SKM-1 (cell line): ENCODE measurements around the gene EFNA1.
A peak's percentile ranks its signal among the peaks of the same experiment; 100 is the strongest.

Experiments used
- DNase-seq: peaks from one replicate; lab custom pipeline; 2025; ENCODE audit not compliant: unreplicated experiment; lab: John Stamatoyannopoulos, UW

Gene EFNA1

GRCh38 chr1:155124503-155125463, 2.9 kb upstream of the EFNA1 start:
- DNase-seq, result no peak

- no peak for DNase-seq
Observed at GRCh38 chr1:155125511-155125945, 2.1 kb upstream of the EFNA1 start.

- no peak for DNase-seq
Observed at GRCh38 chr1:155125946-155126555, 1.6 kb upstream of the EFNA1 start.

- no peak for DNase-seq
Observed at GRCh38 chr1:155126556-155127104, 1.0 kb upstream of the EFNA1 start.

- DNase-seq, result no peak
Observed at GRCh38 chr1:155127967-155128754, 485 bp downstream of the EFNA1 start.

- no peak for DNase-seq
Observed at GRCh38 chr1:155128755-155129473, 1.2 kb downstream of the EFNA1 start.

GRCh38 chr1:155130272-155131006, 2.8 kb downstream of the EFNA1 start:
- DNase-seq, result no peak

GRCh38 chr1:155131285-155131684, 3.6 kb downstream of the EFNA1 start:
- no peak for DNase-seq

GRCh38 chr1:155131856-155132255, 4.2 kb downstream of the EFNA1 start:
- DNase-seq, result no peak

GRCh38 chr1:155133799-155134281, 6.2 kb downstream of the EFNA1 start:
- DNase-seq, result no peak

GRCh38 chr1:155134322-155134721, 6.6 kb downstream of the EFNA1 start:
- no peak for DNase-seq

- peak; percentile 32 for DNase-seq
Observed at GRCh38 chr1:155134880-155135414, 7.3 kb downstream of the EFNA1 start.

GRCh38 chr1:155135415-155136028, 7.8 kb downstream of the EFNA1 start, which contains the start of gene SLC50A1:
Gene SLC50A1, plus strand, starts transcription at chr1:155135852. Its CDS starts 60 bp downstream, at chr1:155135912.
- DNase-seq, result peak; percentile 86

- no peak for DNase-seq
Observed at GRCh38 chr1:155136748-155137147, 9.1 kb downstream of the EFNA1 start.

GRCh38 chr1:155137154-155137949, 9.7 kb downstream of the EFNA1 start:
- DNase-seq, result no peak

GRCh38 chr1:155139895-155140629, 12.4 kb downstream of the EFNA1 start, which contains the start of gene DPM3:
Gene DPM3, minus strand, starts transcription at chr1:155140531. Its CDS starts 291 bp downstream, at chr1:155140240.
- DNase-seq, result peak; percentile 74

- no peak for DNase-seq
Observed at GRCh38 chr1:155140630-155140953, 12.9 kb downstream of the EFNA1 start.
